NCI-H146 treated with DMSO at 0.1 percent for 48 hours (cell line): ENCODE data around the gene RAB3GAP2.
A peak's percentile ranks its signal among the peaks of the same experiment; 100 is the strongest.
"Not testable (repeated sequence)": the region's sequence is repeated elsewhere in the genome, so short reads cannot be mapped to it uniquely, and the experiment has no call there.

Experiments used
- DNase-seq: peaks from one replicate; lab custom pipeline; 2025; ENCODE audit not compliant: unreplicated experiment; lab: John Stamatoyannopoulos, UW

The RAB3GAP2 gene

DNA sequence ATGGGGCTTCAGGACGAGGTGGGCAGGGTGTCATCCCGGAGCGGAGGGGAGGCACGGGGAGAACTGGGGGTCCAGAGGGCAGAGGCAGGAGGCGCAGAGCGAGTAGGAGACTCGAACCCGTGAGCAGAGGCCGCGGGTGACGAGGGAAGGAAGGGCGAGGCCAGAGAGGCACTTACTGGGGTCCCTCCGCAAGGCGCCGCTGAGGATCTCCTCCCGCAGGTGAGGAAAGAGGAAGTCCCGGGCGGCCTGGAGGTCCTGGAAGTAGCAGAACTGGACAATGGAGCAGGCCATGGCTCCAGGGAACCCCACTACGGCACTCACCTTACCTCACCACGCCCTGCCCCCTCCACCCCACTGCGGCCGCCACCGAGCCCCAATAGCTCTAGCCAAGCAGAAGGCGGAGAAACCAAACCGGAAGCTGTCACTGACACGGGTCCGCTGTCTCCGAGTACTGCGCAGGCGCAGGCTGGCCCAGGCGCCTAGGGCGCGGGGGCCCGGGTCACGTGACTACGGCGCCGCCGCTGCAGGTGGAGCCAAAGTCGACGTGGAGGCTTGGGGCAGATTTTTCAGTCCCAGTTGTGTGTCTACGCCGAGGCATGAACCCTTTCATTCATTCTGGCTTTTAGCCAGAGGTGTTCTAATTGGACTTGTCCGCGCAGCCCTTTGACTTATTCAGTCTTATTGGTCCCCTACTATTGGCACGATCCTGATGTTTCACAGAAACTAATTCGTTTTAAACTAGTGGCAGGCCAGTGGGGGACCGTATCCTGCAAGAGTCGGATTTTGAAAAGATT, at the start of gene RAB3GAP2:
Gene RAB3GAP2, minus strand, starts transcription at position 407 of the 794 bp plus-strand sequence. Its CDS starts 116 bp downstream, at position 291.
- DNase-seq = peak; percentile 89

- DNase-seq = no peak
These were observed 49.5 kb upstream of the RAB3GAP2 start for GRCh38 chr1:220321758-220322157.

DNA sequence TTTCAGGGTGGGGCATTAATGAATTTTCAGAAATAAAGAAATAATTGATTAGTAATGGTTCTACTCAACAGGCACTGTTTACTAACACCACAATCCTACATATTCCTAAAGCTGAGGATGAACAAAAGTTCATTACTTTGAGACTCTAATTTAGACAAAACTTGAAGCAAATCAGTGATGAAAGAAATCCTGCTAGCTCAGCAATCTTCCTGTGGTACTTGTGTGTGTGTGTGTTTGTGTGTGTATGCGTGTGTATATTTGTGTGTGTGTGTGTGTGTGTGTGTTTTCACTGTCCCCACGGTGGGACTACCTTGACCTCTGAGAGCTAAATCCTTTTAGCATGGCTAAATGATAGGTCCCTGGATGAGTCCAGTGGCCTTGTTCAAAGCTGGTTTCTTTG, 48.5 kb upstream of the RAB3GAP2 start:
- no peak for DNase-seq

DNA sequence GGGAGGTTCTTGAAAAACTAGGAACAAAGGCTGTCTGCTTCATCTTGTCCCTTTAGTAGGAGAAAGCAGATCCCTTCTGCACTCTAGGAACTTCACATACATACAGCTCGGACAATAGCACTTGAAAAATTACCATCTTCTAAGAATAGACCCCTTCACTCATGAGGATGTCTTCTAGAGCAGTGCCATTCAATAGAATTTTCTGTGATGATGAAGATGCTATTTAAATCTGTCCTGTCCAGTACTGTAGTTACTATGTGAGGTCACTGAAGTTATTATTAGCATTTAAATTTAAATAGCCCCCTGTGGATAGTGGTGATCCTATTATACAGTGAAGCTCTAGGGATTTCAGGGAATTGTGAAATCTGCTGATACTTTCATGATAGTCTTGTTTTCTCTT, 46.4 kb upstream of the RAB3GAP2 start:
- DNase-seq = no peak

- DNase-seq = no peak
These were observed 44.9 kb upstream of the RAB3GAP2 start for GRCh38 chr1:220317161-220317560.

GRCh38 chr1:220316305-220316704, 44.1 kb upstream of the RAB3GAP2 start:
- no peak for DNase-seq

- DNase-seq = no peak
These were observed 43.0 kb upstream of the RAB3GAP2 start for GRCh38 chr1:220315070-220315839.

DNA sequence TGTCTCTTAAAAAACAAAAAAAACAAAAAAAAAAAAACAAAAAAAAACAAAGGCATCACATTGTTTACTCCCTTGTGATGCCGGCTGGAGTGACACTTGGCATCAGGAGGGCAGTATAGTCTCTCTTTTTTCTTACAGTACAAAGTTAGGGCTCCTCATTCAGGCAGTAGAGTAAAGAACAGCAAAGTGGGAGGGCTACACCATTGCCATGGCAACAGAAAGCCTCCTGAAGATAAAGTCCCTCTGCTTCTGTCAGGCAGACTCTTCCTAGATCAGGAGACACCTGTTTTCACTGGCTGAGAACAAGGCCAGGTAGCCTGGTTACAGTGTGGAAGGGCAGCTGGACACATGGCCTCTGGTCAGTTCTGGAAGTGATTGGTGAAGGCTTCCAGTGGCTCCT, 41.3 kb upstream of the RAB3GAP2 start:
- no peak for DNase-seq

- DNase-seq = not testable (repeated sequence)
These were observed 37.9 kb upstream of the RAB3GAP2 start for GRCh38 chr1:220310147-220310546.

DNA sequence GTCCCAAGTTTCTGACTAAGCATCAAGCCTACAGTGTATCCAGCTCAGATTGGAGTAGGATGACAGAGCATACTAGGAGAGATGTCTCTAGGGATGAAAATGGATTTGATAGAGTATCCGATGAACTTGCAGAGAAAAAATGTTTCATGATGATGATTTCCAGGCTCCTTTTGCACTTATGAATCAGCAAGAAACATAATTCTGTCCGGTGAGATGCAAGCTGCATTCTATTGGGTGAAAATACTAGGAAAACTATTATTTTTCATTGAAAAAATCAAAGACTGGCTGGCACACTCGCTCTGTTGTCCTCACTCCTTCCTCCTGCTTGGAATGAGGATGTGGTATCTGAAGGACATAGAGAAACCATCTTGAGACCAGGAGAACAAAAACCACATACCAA, 35.4 kb upstream of the RAB3GAP2 start:
- DNase-seq = no peak

DNA sequence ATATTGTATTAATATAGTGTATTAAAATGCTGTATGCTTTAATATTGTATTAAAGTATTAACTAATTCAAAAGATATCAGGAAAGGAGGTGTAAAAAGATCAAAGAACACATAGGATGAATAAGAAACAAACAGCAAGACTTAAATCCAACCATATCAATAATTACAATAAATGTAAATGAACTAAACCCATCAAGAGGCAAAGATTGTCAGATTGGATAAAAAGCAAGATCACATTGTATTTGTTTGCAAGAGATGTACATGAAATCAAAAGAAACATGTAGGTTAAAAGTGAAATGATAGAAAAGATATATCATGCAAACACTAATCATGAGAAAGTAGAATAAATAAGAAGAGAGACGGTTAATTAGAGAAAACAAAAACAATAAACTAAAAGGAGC, 34.1 kb upstream of the RAB3GAP2 start:
- no peak for DNase-seq

DNA sequence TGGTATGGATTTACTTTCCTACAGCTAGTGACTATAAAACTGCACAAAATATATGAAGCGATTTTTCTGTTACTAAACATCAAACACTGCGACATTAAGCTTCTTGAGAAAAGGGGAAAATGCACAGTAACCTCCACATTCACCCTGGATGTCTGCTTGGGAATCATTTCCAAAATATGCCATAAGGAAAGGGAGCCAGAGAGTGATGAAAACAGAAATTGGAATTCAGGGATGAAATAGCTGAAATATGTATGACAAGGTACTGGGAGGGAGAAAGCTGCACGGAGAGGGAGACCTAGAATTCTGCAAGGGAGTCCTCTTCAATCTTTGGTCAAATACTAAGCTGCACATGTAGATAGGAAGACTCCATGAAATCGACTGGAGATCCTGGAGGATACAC, 31.6 kb upstream of the RAB3GAP2 start:
- DNase-seq = no peak

GRCh38 chr1:220301630-220302029, 29.4 kb upstream of the RAB3GAP2 start:
- DNase-seq = no peak

DNA sequence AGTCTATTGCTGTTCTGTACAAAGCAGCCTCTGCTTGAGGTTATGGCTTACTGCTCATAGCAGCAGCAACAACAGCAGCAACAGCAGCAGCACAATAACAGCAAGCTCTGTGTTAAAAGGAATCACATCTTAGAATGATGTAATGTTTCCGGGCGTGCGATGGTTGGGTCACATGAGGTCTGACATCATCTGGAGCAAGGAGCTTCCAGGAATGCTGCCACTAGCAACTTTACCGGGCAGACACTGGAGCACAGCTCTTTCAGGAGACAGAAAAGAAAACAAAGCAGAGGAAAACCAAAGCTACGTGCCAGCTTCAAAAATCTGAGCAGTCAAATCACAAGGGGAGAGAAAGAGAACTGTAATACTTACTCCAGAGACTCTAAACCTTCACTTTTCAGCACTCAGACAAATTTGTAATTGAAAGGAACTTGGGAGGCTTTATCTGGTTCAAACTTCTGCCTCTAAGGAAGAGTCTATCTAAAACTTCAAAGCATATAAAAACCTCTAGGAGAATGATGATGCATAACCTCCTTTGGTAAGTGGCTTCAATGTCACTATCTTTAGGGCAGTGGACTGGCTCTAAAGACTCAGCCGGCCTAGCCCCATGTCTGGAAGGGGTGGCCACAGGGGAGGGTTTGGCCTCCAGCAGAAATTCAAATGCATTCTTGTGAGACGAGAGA, 28.3 kb upstream of the RAB3GAP2 start:
- DNase-seq = no peak

DNA sequence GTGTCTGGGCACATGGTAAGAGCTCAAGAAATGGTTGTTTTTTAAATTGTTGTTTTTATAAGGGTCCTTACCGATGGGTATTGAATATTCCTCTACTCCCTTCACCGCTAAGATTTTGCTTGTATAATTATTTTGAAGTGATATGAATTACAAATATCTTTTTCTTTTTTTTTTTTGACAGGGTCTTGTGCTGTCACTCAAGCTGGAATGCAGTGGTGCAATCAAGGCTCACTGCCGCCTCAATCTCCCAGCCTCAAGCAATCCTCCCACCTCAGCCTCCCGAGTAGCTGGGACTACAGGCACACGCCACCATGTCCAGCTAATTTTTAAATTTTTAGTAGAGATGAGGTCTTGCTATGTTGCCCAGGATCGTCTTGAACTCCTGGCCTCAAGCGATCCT, 27.1 kb upstream of the RAB3GAP2 start:
- no peak for DNase-seq

- no peak for DNase-seq
These were observed 26.4 kb upstream of the RAB3GAP2 start for GRCh38 chr1:220298470-220299205.

DNA sequence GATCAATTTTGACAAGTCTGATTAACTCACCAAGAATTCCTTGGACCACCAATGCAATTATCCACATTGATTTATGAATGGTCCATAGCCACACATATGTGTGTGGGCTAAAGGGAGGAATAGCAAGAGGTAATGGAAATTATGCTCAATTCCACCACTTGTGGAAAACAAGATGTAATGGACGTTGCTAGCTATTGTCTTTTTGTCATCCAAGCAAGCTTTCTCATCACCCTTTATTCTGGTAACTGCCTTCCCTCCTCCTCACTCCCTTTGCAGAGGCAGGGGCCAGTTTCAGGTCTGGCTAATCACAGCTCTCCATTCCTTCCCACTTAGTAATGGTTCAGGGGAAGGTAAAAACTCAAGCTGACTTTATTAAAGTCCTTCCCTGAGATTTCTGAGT, 24.7 kb upstream of the RAB3GAP2 start:
- DNase-seq = no peak

DNA sequence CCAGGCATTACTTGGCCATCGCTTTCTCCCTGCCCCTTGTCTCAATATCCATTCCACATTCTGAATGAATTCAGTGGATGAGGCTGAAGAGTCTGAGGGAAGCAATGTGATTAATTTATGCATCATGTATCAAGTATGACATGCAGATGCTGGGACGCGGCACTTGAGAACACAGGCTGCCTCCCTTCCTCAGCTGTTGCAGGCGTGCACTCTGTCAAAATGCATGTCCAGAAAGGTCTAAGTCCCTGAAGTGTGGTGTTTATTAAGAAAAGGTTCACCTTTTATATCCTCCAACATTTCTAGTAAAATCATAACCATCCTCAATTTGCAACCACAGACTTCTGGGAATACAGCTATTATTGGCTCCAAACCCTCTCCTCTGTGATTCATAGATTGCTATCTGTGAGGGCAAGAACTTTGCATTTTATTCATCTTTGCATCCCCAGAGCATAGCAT, 22.6 kb upstream of the RAB3GAP2 start:
- no peak for DNase-seq

DNA sequence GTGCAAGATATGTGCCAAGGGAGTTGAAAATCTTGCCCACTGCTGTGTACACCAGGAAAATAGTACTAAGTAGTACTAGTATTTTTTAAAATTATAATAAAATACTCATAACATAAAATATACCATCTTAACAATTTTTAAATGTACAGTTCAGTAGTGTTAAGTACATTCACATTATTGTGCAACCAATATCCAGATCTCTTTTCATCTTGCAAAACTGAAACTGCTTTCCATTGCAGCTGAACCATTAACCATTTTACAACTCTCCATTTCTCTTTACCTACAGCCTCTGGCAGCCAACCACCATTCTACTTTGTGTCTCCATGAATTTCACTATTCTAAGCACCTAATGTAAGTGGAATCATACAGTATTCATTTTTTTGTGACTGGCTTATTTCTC, 19.3 kb upstream of the RAB3GAP2 start:
- DNase-seq = no peak

GRCh38 chr1:220290140-220290761, 18.0 kb upstream of the RAB3GAP2 start:
- DNase-seq = no peak

DNA sequence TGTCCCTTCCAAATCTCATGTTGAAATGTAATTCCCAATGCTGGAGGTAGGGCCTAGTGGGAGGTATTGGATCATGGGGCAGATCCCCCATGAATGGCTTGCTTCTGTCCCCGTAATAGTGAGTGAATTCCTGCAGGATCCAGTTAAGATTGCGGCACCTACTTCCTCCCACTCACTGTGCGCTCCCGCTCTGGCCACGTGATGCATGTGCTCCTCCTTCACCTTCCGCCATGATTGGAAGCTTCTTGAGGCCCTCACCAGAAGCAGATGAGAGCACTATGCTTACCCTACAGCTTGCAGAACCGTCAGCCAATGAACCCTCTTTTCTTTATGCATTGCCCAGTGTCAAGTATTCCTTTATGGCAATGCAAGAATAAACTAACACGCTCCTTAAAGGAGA, 14.9 kb upstream of the RAB3GAP2 start:
- no peak for DNase-seq
